ENCODE data around the gene GRID2.
"Not testable (repeated sequence)": the region's sequence is repeated elsewhere in the genome, so short reads cannot be mapped to it uniquely, and the experiment has no call there.

GRID2 gene

GRCh38 chr4:93346840-93347239, 1043.1 kb downstream of the GRID2 start:
- no peak for DNase-seq

GRCh38 chr4:93348896-93349295, 1045.1 kb downstream of the GRID2 start:
- no peak for DNase-seq

- no peak for DNase-seq
Measured at GRCh38 chr4:93351846-93352245, 1048.1 kb downstream of the GRID2 start.

GRCh38 chr4:93355411-93355810, 1051.6 kb downstream of the GRID2 start:
- no peak for DNase-seq

- DNase-seq = no peak
Measured at GRCh38 chr4:93359586-93359985, 1055.8 kb downstream of the GRID2 start.

- not testable (repeated sequence) for DNase-seq
Measured at GRCh38 chr4:93366169-93366755, 1062.5 kb downstream of the GRID2 start.

- DNase-seq = no peak
Measured at GRCh38 chr4:93368968-93369367, 1065.2 kb downstream of the GRID2 start.

GRCh38 chr4:93370256-93370655, 1066.5 kb downstream of the GRID2 start:
- no peak for DNase-seq

- no peak for DNase-seq
Measured at GRCh38 chr4:93373893-93374860, 1070.4 kb downstream of the GRID2 start.

- no peak for DNase-seq
Measured at GRCh38 chr4:93384241-93384640, 1080.5 kb downstream of the GRID2 start.

- no peak for DNase-seq
Measured at GRCh38 chr4:93384887-93385286, 1081.1 kb downstream of the GRID2 start.

GRCh38 chr4:93394545-93395081, 1090.8 kb downstream of the GRID2 start:
- no peak for DNase-seq

- DNase-seq = no peak
Measured at GRCh38 chr4:93396272-93396671, 1092.5 kb downstream of the GRID2 start.

GRCh38 chr4:93403571-93403970, 1099.8 kb downstream of the GRID2 start:
- no peak for DNase-seq

GRCh38 chr4:93407493-93408275, 1103.9 kb downstream of the GRID2 start:
- no peak for DNase-seq

GRCh38 chr4:93409035-93409434, 1105.3 kb downstream of the GRID2 start:
- DNase-seq = no peak

GRCh38 chr4:93414041-93414550, 1110.3 kb downstream of the GRID2 start:
- no peak for DNase-seq

GRCh38 chr4:93416344-93417128, 1112.8 kb downstream of the GRID2 start:
- DNase-seq = no peak

- no peak for DNase-seq
Measured at GRCh38 chr4:93431371-93431770, 1127.6 kb downstream of the GRID2 start.

- DNase-seq = no peak
Measured at GRCh38 chr4:93433840-93434239, 1130.1 kb downstream of the GRID2 start.

- no peak for DNase-seq
Measured at GRCh38 chr4:93436000-93436626, 1132.3 kb downstream of the GRID2 start.

GRCh38 chr4:93437991-93438390, 1134.2 kb downstream of the GRID2 start:
- DNase-seq = no peak
